Stimulated activated CD4-positive, alpha-beta T cell treated with anti-CD3 and anti-CD28 coated beads, TNF-alpha, amount 100 ng/mL, for 4 hours (primary cell): ENCODE results near the gene IL22RA1.

Experiments used
- DNase-seq, 3 experiments: peaks; one replicate each; pipeline ENCODE4 v3.0.0-alpha.2; 2020; ENCODE audit warnings: low read depth in 3 of 3

IL22RA1 gene

GRCh38 chr1:24114753-24115152 lies 28.2 kb downstream of the IL22RA1 start:
- DNase-seq, result no peak

GRCh38 chr1:24113641-24114033 lies 29.3 kb downstream of the IL22RA1 start:
- DNase-seq, result no peak

- DNase-seq, result peak in 2 of 3 experiments; percentile 2 to 18
Observed at GRCh38 chr1:24111996-24112779, 30.8 kb downstream of the IL22RA1 start, which contains the start of gene MYOM3. Gene MYOM3 (minus strand): TSS chr1:24112135. CDS start chr1:24108636, 3,499 bp downstream.

- DNase-seq, result no peak
Observed at GRCh38 chr1:24111262-24111995, 31.5 kb downstream of the IL22RA1 start.

GRCh38 chr1:24110642-24111261 lies 32.2 kb downstream of the IL22RA1 start:
- DNase-seq, result no peak

GRCh38 chr1:24109686-24110475 lies 33.1 kb downstream of the IL22RA1 start:
- DNase-seq, result no peak

- no peak for DNase-seq
Observed at GRCh38 chr1:24109166-24109483, 33.8 kb downstream of the IL22RA1 start.

GRCh38 chr1:24108334-24109165 lies 34.4 kb downstream of the IL22RA1 start:
- no peak for DNase-seq

- DNase-seq, result no peak
Observed at GRCh38 chr1:24107462-24108138, 35.3 kb downstream of the IL22RA1 start.

GRCh38 chr1:24105368-24106160 lies 37.4 kb downstream of the IL22RA1 start:
- no peak for DNase-seq

GRCh38 chr1:24104854-24105253 lies 38.1 kb downstream of the IL22RA1 start:
- DNase-seq, result no peak

GRCh38 chr1:24103879-24104278 lies 39.1 kb downstream of the IL22RA1 start:
- no peak for DNase-seq

GRCh38 chr1:24103408-24103807 lies 39.5 kb downstream of the IL22RA1 start:
- no peak for DNase-seq

GRCh38 chr1:24102961-24103360 lies 40.0 kb downstream of the IL22RA1 start:
- DNase-seq, result no peak

GRCh38 chr1:24101796-24102586 lies 40.9 kb downstream of the IL22RA1 start:
- no peak for DNase-seq

GRCh38 chr1:24100945-24101737 lies 41.8 kb downstream of the IL22RA1 start:
- no peak for DNase-seq

- no peak for DNase-seq
Observed at GRCh38 chr1:24098943-24099638, 43.8 kb downstream of the IL22RA1 start.
